Stimulated activated CD4-positive, alpha-beta T cell treated with anti-CD3 and anti-CD28 coated beads, Interleukin-1b, Interleukin-23, amount 100 ng/mL, for 4 hours (primary cell): ENCODE data around the gene MRO.
"Not testable (repeated sequence)": the region's sequence is repeated elsewhere in the genome, so short reads cannot be mapped to it uniquely, and the experiment has no call there.

Experiments used
- DNase-seq, 2 donors: peaks; one replicate each; pipeline ENCODE4 v3.0.0-alpha.2; 2020; ENCODE audit warnings: low read depth in 2 of 2

The MRO gene

GRCh38 chr18:50833496-50833895 lies 13.7 kb upstream of the MRO start:
- not testable (repeated sequence) for DNase-seq

GRCh38 chr18:50832754-50833153 lies 12.9 kb upstream of the MRO start:
- DNase-seq = no peak

GRCh38 chr18:50830544-50830943 lies 10.7 kb upstream of the MRO start:
- no peak for DNase-seq

GRCh38 chr18:50829644-50830043 lies 9.8 kb upstream of the MRO start:
- DNase-seq = no peak

- DNase-seq = no peak
Measured at GRCh38 chr18:50826027-50826426, 6.2 kb upstream of the MRO start.

- no peak for DNase-seq
Measured at GRCh38 chr18:50825621-50826020, 5.8 kb upstream of the MRO start.

GRCh38 chr18:50822756-50823155 lies 2.9 kb upstream of the MRO start:
- DNase-seq = no peak

GRCh38 chr18:50820901-50821520 lies 1.2 kb upstream of the MRO start:
- no peak for DNase-seq

- DNase-seq = no peak
Measured at GRCh38 chr18:50819027-50819727, 639 bp downstream of the MRO start.

GRCh38 chr18:50816419-50817166 lies 3.2 kb downstream of the MRO start:
- DNase-seq = no peak

GRCh38 chr18:50814395-50814794 lies 5.4 kb downstream of the MRO start:
- DNase-seq = no peak

GRCh38 chr18:50813353-50813752 lies 6.5 kb downstream of the MRO start:
- no peak for DNase-seq

GRCh38 chr18:50812834-50813233 lies 7.0 kb downstream of the MRO start:
- no peak for DNase-seq

GRCh38 chr18:50807176-50807575 lies 12.6 kb downstream of the MRO start:
- DNase-seq = no peak

GRCh38 chr18:50806208-50806616 lies 13.6 kb downstream of the MRO start:
- DNase-seq = no peak

GRCh38 chr18:50805732-50806131 lies 14.1 kb downstream of the MRO start:
- no peak for DNase-seq

GRCh38 chr18:50803592-50803991 lies 16.2 kb downstream of the MRO start:
- no peak for DNase-seq

- DNase-seq = no peak
Measured at GRCh38 chr18:50802141-50802540, 17.7 kb downstream of the MRO start.

- DNase-seq = no peak
Measured at GRCh38 chr18:50797142-50797541, 22.7 kb downstream of the MRO start.

- no peak for DNase-seq
Measured at GRCh38 chr18:50796495-50796894, 23.3 kb downstream of the MRO start.

GRCh38 chr18:50793641-50794565 lies 25.9 kb downstream of the MRO start:
- no peak for DNase-seq

GRCh38 chr18:50792885-50793284 lies 26.9 kb downstream of the MRO start:
- DNase-seq = no peak
